ENCODE results near the gene ANKRD44.

The ANKRD44 gene

DNA sequence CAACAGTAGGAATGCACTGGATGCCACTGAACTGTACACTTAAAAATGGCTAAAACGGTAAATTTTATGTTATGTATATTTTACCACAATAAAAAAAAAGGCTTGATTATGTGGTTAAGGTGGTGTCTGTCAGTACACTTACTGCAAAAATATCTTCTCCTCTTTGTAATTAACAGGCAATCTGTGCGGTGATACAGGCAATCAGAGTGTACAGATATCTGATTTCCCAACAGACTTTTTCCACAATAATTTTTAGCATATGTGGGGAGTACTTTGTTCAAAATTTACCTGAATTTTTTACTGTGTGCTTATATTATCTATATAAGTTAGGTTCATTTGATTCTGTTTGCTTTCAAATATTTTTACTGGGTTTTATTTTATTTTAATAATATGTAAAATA is 209.1 kb downstream of the ANKRD44 start:
- no peak for DNase-seq

DNA sequence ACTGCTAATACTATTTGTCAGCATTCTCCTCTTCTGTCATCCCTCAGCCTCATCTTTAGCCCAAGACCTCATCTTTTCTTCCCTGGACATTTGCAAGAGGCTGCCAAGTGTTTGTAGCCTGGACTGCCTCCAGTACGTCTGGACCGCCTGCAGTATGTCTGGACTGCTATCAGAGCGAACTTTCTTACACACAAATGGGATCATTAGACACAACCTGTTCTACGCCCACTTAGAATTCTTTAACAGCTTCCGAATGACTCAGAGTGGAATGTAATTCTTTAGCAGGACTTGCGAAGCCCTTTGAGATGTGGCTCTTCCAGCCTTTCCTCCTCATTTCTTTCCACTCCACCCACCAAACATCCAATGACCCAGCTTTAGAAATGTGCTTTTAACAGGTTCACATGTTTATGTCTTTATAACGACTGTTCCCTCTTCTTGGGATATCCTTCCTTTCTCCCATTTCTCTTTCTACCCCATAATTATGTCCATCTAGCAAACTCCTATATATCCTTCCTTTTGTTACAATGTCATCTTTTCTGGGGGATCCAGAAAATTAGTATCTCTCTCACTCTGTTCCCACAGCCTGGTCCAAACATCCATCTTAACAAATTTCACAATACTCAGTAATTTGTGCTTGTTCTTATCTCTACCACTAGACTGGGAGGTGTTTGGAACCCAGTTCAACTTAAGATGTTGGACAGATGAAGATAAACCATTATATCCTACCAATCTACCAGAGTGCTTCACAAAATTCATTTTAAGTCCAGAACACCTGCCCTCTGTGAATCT is 212.8 kb downstream of the ANKRD44 start:
- no peak for DNase-seq

DNA sequence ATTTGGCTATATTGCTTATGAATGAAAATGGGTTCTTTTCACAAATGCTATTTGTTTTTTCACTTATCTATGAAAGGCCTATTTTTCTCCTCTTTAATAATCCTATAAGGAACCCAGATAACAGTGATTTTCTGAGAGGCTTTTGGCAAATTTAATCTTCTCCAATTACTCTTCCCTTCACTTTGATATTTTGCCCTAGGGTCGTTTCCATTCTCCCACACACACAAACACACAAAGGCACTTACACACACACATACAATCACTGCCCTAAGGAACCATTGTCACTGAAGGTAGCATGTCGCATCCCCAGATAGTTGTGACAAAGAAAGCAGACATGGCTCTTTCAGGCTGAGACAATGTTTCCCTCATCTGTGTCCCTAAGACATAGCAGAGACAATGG is 213.9 kb downstream of the ANKRD44 start:
- no peak for DNase-seq

DNA sequence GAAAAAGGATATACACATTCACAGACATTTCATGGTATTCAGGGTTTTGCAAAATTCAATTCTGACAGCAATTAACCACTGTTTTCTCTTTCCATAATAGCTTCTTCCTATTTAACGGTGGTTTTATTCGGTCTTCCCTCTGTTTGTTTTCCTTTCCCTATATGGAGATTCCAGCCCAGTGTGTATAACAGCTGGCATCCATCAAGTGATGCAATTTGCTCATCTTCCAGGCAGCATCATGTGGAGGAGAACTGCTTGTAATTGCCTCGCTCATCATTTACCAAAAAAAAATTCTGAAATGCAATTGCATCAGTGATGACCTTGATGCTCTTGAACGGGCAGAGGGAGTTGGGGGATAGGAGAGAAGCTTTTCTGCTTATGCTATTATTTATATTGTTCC is 218.1 kb downstream of the ANKRD44 start:
- DNase-seq, result no peak

DNA sequence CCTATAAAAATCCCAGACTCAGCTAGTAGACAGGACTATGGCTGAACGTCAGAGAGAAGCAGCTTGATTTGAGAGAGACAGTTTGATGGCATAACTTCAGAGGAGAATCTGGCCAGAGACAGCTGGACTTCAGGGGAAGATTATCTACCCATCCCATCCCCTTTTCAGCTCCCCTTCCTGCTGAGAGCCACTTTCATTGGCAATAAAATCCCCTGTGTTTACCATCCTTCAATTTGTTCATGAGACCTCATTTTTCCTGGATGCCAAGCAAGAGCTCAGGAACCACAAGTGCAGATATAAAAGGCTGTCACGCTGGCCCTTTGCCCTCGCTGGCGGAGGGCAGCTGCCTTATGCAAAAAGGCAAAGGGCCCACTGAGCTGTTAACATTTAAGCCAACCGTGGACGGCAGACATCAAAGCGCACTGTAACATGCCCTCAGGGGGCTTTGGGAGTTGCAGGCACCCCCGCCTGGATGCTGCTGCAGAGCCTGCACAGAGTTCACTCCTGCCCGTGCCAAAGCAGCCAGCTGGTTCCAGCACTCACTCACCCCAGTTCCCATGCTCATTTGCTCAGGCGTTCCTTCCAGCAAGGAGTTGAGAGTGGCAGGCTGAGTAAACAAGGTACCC is 219.7 kb downstream of the ANKRD44 start:
- DNase-seq, result no peak

DNA sequence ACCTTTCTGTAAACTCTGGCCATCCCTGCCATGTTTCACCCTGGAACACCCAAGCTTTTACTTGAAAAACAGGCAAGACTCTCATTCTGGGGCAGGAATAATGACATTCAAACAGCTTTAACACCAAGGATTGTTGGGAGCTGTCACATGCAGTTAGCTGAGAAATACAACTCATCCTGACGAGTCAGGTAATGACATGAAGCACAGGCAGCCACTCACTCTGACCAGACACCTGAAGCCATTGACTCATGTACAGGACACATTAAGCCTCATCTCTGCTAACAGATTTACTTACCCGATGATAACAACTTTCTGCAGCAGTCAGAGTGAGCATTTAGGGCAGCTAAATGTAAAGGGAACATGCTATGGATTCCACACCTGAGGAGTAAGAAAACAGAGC is 220.9 kb downstream of the ANKRD44 start:
- no peak for DNase-seq

DNA sequence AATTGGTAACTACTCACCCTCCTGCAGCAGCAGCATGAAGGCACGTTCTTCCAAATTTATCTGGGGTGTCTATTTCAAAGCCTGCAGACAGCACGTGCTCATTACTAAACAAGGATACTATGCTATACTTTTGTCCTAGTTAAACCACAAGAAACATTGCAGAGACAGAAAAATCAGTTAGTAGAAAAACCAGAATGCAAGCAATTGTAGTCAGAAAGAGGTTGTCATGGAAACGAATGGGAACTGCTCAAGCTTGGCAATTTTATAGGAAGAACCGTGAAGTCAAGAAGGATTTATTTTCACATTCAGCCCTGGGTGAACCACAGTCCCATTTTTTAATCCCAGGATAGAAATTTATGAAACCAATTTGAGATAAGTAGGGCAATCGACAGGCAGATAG is 221.9 kb downstream of the ANKRD44 start:
- no peak for DNase-seq

DNA sequence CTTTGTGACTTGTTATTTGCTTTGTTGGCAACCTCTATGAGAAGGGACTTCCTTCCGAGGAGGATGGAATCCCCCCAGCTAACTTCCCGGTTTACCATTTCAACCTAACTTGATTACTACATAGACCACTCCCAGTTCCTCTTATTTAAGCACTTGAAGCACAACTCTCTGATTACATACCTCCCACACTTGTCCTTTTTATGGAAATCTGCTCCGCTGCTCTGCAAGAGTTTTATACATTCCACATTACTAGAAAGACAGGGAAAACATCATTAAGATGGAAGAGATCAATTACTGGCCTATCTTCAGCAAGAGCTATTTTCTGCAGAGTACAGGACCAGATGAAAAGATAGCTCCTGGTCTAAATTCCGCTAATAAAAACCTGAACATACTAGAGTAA is 224.1 kb downstream of the ANKRD44 start:
- DNase-seq, result no peak

DNA sequence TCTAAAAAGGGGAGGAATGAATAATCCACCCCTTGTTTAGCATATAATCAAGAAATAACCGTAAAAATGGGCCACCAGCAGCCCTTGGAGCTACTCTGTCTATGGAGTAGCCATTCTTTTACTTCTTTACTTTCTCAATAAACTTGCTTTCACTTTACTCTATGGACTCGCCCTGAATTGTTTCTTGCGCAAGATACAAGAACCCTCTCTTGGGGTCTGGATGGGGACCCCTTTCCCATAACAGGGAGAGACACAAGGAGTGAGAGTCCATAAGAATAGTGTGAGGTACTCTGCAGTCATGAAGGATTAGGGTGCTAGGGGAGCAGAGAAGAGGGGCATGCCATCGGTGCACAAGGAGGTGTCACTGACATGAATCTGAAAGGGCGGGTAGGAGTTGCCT is 224.9 kb downstream of the ANKRD44 start:
- DNase-seq, result no peak

DNA sequence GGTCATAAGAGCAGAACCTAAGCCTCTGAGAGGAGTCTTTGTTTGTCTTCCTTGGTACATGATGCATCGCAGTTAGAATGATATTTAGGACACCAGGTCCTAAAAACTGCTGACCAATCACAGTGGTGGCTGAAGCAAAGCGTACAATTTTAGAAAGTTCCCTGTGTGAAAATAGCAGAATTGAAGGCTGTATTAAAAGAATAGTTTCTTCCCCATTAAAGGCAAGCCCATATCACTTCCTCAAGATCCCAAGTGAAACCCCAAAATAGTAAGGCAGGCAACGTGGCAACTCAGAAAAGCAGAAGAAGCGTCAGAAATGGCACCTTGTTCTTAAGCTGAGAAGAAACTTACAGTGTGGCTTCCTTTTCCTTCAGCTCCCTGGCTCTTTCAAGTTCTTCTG is 229.3 kb downstream of the ANKRD44 start:
- DNase-seq, result no peak

DNA sequence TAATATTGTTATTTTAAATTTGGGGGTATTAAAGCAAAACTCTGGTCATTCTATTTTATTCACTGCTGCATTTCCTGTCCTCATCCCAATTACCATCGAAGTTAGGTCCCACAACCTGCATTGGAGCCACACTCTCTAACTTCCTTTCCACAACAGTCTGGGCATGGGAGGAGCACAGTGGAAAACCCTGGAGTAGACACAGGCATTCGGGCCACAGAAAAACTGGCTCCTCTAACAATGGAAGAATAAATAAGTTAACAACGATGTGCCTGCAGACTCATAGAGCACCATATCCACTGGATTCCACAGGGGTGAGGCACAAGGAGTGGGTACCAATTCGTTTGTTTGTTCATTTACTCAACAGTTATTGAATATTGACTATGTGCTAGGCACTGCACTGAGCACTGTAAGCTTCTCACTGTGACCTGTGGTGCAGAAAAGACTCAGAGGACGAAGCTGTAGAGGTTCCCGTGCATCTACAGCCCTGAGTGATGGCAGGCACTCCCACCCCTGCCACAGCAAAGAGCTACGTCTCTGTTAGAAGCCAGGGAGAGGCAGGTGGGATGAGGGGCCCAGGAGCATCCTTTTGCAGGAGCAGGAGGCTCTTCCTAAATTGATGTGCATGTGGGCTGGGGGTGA is 229.9 kb downstream of the ANKRD44 start:
- DNase-seq, result no peak

DNA sequence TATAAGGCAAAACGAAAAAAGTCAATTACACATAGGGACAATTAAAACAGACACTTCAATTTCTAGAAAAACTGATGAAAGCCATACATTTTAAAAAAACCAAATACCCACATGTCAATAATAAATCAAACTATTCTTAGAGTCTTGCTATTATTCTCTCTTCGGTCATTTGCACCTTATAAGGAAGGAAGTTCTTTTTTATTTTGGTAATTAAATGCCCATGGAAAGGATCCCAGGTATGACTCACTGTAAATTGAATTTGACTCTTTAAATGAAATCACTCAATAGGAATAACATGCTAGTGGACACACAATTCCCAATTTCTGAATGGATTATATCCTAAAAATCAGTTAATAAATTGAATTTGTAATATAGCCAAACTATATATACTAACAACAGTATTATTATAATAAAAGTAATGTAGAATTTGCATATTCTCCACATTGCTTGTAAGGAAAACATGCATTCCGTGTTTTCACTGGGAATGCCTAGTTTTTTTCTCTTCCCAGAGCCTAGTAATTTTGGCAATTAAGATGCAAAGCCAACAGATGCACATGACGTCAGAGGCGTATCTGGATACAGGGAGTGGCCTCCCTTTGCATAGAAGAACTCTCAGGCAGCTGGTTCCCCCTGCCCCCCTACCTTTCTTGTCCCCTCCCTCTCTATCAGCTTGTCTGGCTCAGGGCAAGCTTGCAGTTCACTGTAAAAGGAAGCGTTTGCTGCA is 230.6 kb downstream of the ANKRD44 start:
- peak; percentile 3 for DNase-seq

DNA sequence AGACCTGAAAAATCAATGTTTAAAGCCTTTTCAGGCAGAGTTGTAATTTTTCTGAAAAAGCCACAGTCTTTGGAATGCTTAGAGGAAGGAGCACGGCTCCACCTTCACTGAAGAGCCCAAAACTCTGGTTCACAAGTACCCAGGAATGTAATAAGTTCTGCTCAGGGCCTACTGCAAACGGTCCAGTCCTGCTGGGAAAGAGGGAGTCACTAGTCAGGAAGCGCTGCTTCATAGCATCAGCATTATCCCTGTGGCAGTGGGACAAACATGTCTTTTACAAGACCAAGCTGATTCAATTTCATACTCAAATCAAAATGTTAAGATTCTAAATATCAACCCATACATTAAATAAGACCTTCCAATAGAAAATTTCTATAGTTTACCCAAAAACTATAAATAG is 231.2 kb downstream of the ANKRD44 start:
- DNase-seq, result no peak

DNA sequence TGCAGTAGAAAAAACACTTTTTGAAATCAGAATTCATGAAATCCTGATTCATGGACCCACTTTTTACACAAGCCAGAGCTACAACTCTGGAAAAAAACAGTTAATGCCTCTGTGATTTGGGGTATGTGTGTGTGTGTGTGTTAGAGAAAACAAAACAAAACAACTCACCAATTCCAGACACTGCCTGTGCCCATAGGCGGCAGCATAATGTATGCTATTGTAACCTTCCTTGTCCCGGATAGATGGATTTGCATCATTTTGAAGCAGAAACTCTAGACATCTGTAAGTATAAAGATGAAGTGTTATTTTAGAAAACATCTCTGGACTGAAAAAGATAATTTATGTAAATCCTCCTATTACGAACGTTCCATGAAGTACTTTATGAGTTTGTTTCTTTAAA is 232.0 kb downstream of the ANKRD44 start:
- DNase-seq, result no peak

DNA sequence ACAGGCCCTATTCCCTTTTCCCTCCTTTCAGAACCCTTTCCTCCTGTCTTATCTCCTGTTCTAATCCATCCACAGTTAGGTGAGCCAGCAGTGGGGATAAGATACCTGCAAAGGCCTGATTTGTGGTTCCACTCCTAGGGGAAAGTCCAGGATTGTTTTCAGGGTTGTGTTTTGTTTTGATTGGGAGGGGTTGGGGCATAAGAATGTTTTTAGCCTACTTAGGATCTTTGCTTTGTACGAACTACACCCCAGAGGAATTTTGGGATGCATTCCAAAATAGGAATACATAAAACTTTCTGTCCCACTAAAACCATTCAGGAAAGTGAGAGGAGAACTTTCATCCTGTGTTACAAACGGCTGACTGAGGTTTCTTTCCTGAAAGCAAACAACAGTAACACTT is 233.2 kb downstream of the ANKRD44 start:
- no peak for DNase-seq

DNA sequence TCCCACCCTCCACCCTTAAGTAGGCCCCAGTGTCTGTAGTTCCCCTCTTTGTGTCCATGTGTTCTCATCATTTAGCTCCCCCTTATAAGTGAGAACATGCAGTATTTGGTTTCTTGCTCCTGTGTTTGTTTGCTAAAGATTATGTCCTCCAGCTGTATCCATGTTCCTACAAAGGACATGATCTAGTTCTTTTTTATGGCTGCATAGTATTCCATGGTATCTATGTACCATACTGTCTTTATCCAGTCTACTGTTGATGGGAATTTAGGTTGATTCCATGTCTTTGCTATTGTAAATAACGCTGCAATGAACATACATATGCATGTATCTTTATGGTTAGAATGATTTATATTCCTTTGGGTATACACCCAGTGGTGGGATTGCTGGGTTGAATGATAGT is 233.9 kb downstream of the ANKRD44 start:
- no peak for DNase-seq

DNA sequence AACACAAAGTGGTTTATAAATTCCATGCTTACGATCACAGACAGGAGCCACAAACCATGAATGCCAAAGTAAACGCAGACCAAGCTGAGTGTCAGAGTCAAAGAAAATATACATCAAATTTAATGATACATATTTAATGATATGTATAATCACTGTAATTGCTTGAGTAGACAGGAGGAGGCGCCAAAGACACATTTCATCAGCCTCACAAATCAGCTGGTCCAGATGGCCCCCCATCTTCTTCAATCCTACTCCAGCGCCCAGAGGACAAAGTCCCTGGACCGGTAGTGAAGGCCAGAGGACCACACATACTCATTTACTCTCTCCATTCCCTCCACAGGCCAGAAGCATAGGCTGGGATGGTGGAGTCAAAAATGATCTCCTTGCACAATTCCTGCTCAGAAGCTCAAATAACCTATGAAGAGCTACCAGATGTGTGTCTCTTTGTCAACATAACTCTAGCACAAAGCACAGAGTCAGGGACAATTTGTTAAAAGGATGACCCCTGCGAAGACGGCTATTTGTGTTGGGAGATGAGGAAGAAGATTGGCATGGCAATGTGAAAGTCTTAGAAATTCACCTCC is 234.7 kb downstream of the ANKRD44 start:
- no peak for DNase-seq

DNA sequence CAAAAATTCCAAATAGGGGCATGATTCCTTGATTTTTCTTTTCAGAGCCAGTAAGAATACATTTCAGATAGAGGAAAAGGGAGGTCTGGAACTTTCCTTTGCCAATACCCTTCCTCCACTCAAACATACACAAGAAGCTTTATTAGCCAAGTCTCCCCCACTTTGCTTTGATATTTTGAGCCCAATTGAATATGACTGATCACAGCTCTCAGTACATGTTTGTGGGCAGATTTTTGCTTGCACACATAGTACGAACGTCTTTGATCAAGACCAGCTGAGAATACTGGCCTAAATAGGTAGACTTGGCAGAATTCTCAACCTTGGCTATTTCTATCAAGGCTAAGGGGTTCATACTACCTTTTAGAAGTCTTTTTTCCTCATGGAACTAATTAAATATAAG is 235.3 kb downstream of the ANKRD44 start:
- no peak for DNase-seq

DNA sequence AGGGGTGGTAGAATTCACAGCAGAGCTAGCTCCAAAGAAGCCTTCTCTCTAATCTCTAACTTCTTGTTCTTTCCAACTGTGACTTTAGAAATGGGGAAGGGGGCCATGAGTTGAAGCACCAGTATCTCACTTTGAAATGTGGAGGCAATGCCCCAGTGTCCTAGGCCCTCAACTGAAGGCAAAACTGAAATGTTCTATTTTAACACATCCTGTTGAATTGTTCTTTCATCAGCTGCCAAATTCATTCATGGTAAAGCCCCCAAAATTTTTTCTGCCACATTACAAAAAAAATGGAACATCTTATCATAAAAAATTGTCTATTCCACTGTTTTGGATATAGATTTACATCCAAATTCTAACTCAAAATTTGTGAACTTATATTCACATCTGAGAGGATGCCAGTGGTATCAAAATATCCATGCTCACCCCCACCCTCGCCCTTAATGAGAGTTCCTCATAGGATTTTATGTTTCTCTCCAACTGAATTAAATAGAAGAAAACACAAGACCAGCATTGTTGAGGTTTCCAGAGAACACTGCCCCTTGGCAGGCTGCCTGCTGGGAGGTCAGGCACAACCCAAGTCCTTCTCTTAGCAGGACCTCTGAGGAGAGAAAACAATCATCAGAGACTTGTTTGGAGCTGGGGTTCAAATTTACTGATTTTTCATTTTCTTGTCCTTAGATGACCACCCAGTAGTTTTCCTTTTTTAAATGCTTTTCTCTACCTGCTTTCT is 236.7 kb downstream of the ANKRD44 start:
- no peak for DNase-seq

DNA sequence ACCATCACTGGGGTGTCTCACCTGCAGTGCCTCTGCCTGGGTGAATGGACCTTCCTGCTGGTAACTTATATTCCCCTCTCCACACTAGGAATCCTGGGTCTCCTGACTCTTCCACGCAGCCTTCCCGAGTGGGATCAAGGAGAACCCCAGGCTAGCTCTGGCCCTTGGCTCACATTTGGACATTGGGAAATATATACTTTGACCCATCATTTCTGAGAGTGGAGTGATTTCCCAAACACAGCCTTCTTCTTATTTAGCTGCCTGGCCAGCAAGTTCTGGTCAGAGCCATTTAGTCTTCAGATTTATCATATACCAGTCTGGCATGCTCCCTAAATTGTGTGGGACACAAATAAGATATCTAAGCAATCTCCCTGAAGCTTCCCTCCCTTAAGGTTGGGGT is 237.3 kb downstream of the ANKRD44 start:
- DNase-seq, result no peak

DNA sequence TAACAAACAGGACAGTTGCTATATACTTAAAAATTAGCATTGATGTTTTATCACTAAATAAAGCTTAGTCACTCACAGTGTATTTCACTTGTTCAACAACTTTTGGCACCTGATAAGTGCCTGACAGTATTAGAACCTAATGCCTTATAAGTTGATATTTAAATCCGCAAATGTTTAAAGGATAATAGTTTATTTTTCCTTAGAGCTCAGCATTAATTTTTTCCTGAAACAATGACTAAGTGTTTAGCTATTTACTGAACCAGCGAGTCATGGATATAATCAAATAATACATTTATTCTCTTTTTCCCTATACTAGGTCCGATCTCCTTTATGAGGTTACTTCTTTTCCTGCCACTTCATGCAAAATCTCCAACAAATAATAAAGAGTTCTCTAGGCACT is 238.0 kb downstream of the ANKRD44 start:
- DNase-seq, result no peak

DNA sequence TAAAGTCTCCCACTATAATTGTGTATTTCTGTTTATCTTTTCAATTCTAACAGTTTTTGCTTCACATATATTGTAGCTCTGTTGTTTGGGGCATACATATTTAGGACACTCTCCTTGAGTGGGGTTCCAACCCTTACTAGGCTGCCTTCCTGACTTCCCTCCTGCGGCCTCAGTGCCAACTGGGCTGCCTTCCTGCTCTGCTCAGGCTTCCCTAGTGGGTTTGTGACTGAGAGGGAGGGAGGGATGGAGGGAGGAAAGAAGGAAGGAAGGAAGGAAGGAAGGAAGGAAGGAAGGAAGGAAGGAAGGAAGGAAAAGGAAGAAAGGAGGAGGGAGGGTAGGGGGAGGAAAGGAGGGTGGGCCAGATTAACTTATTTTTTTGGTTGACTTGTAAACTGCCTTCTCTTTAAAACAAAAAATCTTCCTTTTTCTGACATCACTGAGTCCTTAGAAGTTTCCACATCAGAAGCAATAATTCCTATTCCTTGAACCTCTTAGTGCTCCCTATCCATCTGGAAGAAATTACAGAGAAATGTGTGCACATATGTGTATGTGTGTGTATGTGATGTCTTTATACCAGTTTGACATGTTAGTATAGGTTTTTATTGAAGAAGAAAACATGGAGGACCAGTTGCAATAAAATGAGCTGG is 238.7 kb downstream of the ANKRD44 start:
- DNase-seq, result no peak

Measured in NCI-H2029 (cell line).